ENCODE measurements around the gene NTNG2.
A peak's percentile ranks its signal among the peaks of the same experiment; 100 is the strongest.

NTNG2 gene

GRCh38 chr9:132235894-132236661, 74.2 kb downstream of the NTNG2 start:
- no peak overlapping the region for H3K27ac ChIP-seq
- TF ChIP-seq CTCF (IDR thresholded peaks at IDR 0.05; ENCODE audit: low read depth, low read length, missing control alignments), result peak; percentile 99
- in situ Hi-C loops (cut with HindIII; ENCODE audit: low pct_ligation_motif_present, low sequenced_read_pairs), result no loop called here
- peaks cover 28% of the 10 kb centered on the region for H3K27me3 ChIP-seq (replicated peaks)
- peak; percentile 49 for DNase-seq
- no peak overlapping the region for H3K4me3 ChIP-seq (ENCODE audit: low read depth, low read length)
- H3K36me3 ChIP-seq (replicated peaks), result no peaks in the 10 kb centered on the region

- no peak overlapping the region for H3K27ac ChIP-seq
- H3K27me3 ChIP-seq (replicated peaks), result peaks cover 26% of the 10 kb centered on the region
- no peaks in the 10 kb centered on the region for H3K36me3 ChIP-seq (replicated peaks)
- no peak overlapping the region for H3K4me3 ChIP-seq (ENCODE audit: low read depth, low read length)
- TF ChIP-seq CTCF (IDR thresholded peaks at IDR 0.05; ENCODE audit: low read depth, low read length, missing control alignments), result no peak
- DNase-seq, result no peak
- in situ Hi-C loops (cut with HindIII; ENCODE audit: low pct_ligation_motif_present, low sequenced_read_pairs), result no loop called here
Observed at GRCh38 chr9:132236662-132237311, 74.9 kb downstream of the NTNG2 start.

GRCh38 chr9:132237481-132237880, 75.6 kb downstream of the NTNG2 start:
- no peak for TF ChIP-seq CTCF (IDR thresholded peaks at IDR 0.05; ENCODE audit: low read depth, low read length, missing control alignments)
- H3K27ac ChIP-seq, result no peak overlapping the region
- no peak for DNase-seq
- in situ Hi-C loops (cut with HindIII; ENCODE audit: low pct_ligation_motif_present, low sequenced_read_pairs), result no loop called here
- no peak overlapping the region for H3K4me3 ChIP-seq (ENCODE audit: low read depth, low read length)
- peaks cover 25% of the 10 kb centered on the region for H3K27me3 ChIP-seq (replicated peaks)
- H3K36me3 ChIP-seq (replicated peaks), result no peaks in the 10 kb centered on the region

- no peak for TF ChIP-seq CTCF (IDR thresholded peaks at IDR 0.05; ENCODE audit: low read depth, low read length, missing control alignments)
- no peak overlapping the region for H3K27ac ChIP-seq
- H3K4me3 ChIP-seq (ENCODE audit: low read depth, low read length), result no peak overlapping the region
- no peaks in the 10 kb centered on the region for H3K36me3 ChIP-seq (replicated peaks)
- no peak for DNase-seq
- in situ Hi-C loops (cut with HindIII; ENCODE audit: low pct_ligation_motif_present, low sequenced_read_pairs), result no loop called here
- peaks cover 23% of the 10 kb centered on the region for H3K27me3 ChIP-seq (replicated peaks)
Observed at GRCh38 chr9:132238026-132238972, 76.4 kb downstream of the NTNG2 start.

GRCh38 chr9:132238992-132239391, 77.1 kb downstream of the NTNG2 start:
- no peak for DNase-seq
- H3K27ac ChIP-seq, result no peak overlapping the region
- no peak for TF ChIP-seq CTCF (IDR thresholded peaks at IDR 0.05; ENCODE audit: low read depth, low read length, missing control alignments)
- no peak overlapping the region for H3K4me3 ChIP-seq (ENCODE audit: low read depth, low read length)
- in situ Hi-C loops (cut with HindIII; ENCODE audit: low pct_ligation_motif_present, low sequenced_read_pairs), result no loop called here
- H3K36me3 ChIP-seq (replicated peaks), result no peaks in the 10 kb centered on the region
- H3K27me3 ChIP-seq (replicated peaks), result peaks cover 23% of the 10 kb centered on the region
